ENCODE results near the gene HS2ST1.
"Not testable (repeated sequence)": the region's sequence is repeated elsewhere in the genome, so short reads cannot be mapped to it uniquely, and the experiment has no call there.

HS2ST1 gene

GRCh38 chr1:86922445-86922844 lies 8.0 kb downstream of the HS2ST1 start:
- no peak for DNase-seq
- intact Hi-C loops (cut with DNase I) = no loop called here

- intact Hi-C loops (cut with DNase I) = no loop called here
- no peak for DNase-seq
Measured at GRCh38 chr1:86924324-86924960, 10.0 kb downstream of the HS2ST1 start.

GRCh38 chr1:86925742-86926141 lies 11.3 kb downstream of the HS2ST1 start:
- DNase-seq = no peak
- intact Hi-C loops (cut with DNase I) = no loop called here

GRCh38 chr1:86926883-86927282 lies 12.4 kb downstream of the HS2ST1 start:
- DNase-seq = no peak
- intact Hi-C loops (cut with DNase I) = no loop called here

- intact Hi-C loops (cut with DNase I) = no loop called here
Measured at GRCh38 chr1:86928819-86929218, 14.4 kb downstream of the HS2ST1 start.

GRCh38 chr1:86933051-86933450 lies 18.6 kb downstream of the HS2ST1 start:
- intact Hi-C loops (cut with DNase I) = no loop called here
- no peak for DNase-seq

More at GRCh38 chr1:86928819-86929218, 14.4 kb downstream of the HS2ST1 start:
- DNase-seq = no peak

GRCh38 chr1:86933562-86934377 lies 19.3 kb downstream of the HS2ST1 start:
- DNase-seq = no peak
- intact Hi-C loops (cut with DNase I) = no loop called here

- no peak for DNase-seq
- intact Hi-C loops (cut with DNase I) = no loop called here
Measured at GRCh38 chr1:86938450-86938849, 24.0 kb downstream of the HS2ST1 start.

- DNase-seq = no peak
- intact Hi-C loops (cut with DNase I) = no loop called here
Measured at GRCh38 chr1:86938855-86939254, 24.4 kb downstream of the HS2ST1 start.

GRCh38 chr1:86939406-86939805 lies 25.0 kb downstream of the HS2ST1 start:
- intact Hi-C loops (cut with DNase I) = no loop called here
- DNase-seq = no peak

GRCh38 chr1:86940599-86940998 lies 26.2 kb downstream of the HS2ST1 start:
- intact Hi-C loops (cut with DNase I) = no loop called here
- DNase-seq = no peak

GRCh38 chr1:86942042-86942441 lies 27.6 kb downstream of the HS2ST1 start:
- DNase-seq = no peak
- intact Hi-C loops (cut with DNase I) = no loop called here

- no peak for DNase-seq
- intact Hi-C loops (cut with DNase I) = no loop called here
Measured at GRCh38 chr1:86942743-86943142, 28.3 kb downstream of the HS2ST1 start.

GRCh38 chr1:86948212-86948611 lies 33.8 kb downstream of the HS2ST1 start:
- DNase-seq = no peak
- intact Hi-C loops (cut with DNase I) = no loop called here

- DNase-seq = no peak
- intact Hi-C loops (cut with DNase I) = no loop called here
Measured at GRCh38 chr1:86950712-86951419, 36.4 kb downstream of the HS2ST1 start.

- DNase-seq = no peak
- intact Hi-C loops (cut with DNase I) = no loop called here
Measured at GRCh38 chr1:86951430-86951829, 37.0 kb downstream of the HS2ST1 start.

- intact Hi-C loops (cut with DNase I) = no loop called here
- no peak for DNase-seq
Measured at GRCh38 chr1:86953167-86953566, 38.7 kb downstream of the HS2ST1 start.

- intact Hi-C loops (cut with DNase I) = no loop called here
- DNase-seq = no peak
Measured at GRCh38 chr1:86955678-86956077, 41.2 kb downstream of the HS2ST1 start.

- no peak for DNase-seq
- intact Hi-C loops (cut with DNase I) = no loop called here
Measured at GRCh38 chr1:86956221-86956620, 41.8 kb downstream of the HS2ST1 start.

- no peak for DNase-seq
- intact Hi-C loops (cut with DNase I) = no loop called here
Measured at GRCh38 chr1:86957221-86957620, 42.8 kb downstream of the HS2ST1 start.

GRCh38 chr1:86960548-86960947 lies 46.1 kb downstream of the HS2ST1 start:
- intact Hi-C loops (cut with DNase I) = no loop called here
- DNase-seq = no peak

- intact Hi-C loops (cut with DNase I); DNase-seq: not testable (repeated sequence)
Measured at GRCh38 chr1:86963841-86964240, 49.4 kb downstream of the HS2ST1 start.
